ENCODE data around the gene AIDA. TPM values are rescaled to one million over a fixed set of nuclear protein-coding genes. Genes with fewer than 3 reads are reported as not detected.

Gene AIDA
- total and polyA plus RNA-seq, 7 donors = 34.9 to 104 (median 71.5) TPM

- TF ChIP-seq POLR2AphosphoS5 (IDR thresholded peaks at IDR 0.05) (no peak), POLR2A (IDR thresholded peaks at IDR 0.05) (no peak), EP300 (IDR thresholded peaks at IDR 0.05) (no peak), CTCF (IDR thresholded peaks at IDR 0.05) (no peak)
- Histone ChIP-seq H3K36me3 (peaks cover 4 to 69% (median 40%) of the 10 kb centered on the region in 4 donors), H3K9me3 (no peaks in the 10 kb centered on the region), H3K4me1 (peaks cover 0 to 9% (median 3%) of the 10 kb centered on the region in 4 donors), H3K27ac (no peak overlapping the region), H3K27me3 (no peaks in the 10 kb centered on the region), H3K4me3 (no peak overlapping the region)
- intact Hi-C loops (cut with DNase I) = loop anchor here (5.0 kb wide), 2 partner anchors 58 to 388 kb away; no protein-coding TSS in a partner anchor
- DNase-seq = no peak
- 78 to 89% methylated on average over 1 of the region's 1 CpG for WGBS, 2 donors
These were observed 22.4 kb upstream of the AIDA start for GRCh38 chr1:222734740-222735139.

GRCh38 chr1:222732216-222733159, 20.2 kb upstream of the AIDA start:
- Histone ChIP-seq H3K9me3 (no peaks in the 10 kb centered on the region), H3K36me3 (peaks cover 14 to 91% (median 57%) of the 10 kb centered on the region in 4 donors), H3K27ac (no peak overlapping the region), H3K4me3 (no peak overlapping the region), H3K4me1 (no peaks in the 10 kb centered on the region), H3K27me3 (no peaks in the 10 kb centered on the region)
- intact Hi-C loops (cut with DNase I) = no loop called here
- no peak for TF ChIP-seq POLR2AphosphoS5 (IDR thresholded peaks at IDR 0.05)
- TF ChIP-seq POLR2A (IDR thresholded peaks at IDR 0.05) = no peak
- TF ChIP-seq CTCF (IDR thresholded peaks at IDR 0.05) = no peak
- no peak for TF ChIP-seq EP300 (IDR thresholded peaks at IDR 0.05)
- DNase-seq = no peak
- 70 to 90% methylated on average over 3 of the region's 3 CpGs for WGBS, 2 donors

GRCh38 chr1:222730866-222731265, 18.6 kb upstream of the AIDA start:
- intact Hi-C loops (cut with DNase I) = no loop called here
- no peak for DNase-seq
- 73 to 92% methylated on average over 1 of the region's 1 CpG for WGBS, 2 donors
- H3K9me3 ChIP-seq = no peaks in the 10 kb centered on the region
- no peak overlapping the region for H3K4me3 ChIP-seq
- H3K27ac ChIP-seq = no peak overlapping the region
- TF ChIP-seq CTCF (IDR thresholded peaks at IDR 0.05) = no peak
- TF ChIP-seq POLR2A (IDR thresholded peaks at IDR 0.05) = no peak
- no peak for TF ChIP-seq EP300 (IDR thresholded peaks at IDR 0.05)
- no peak for TF ChIP-seq POLR2AphosphoS5 (IDR thresholded peaks at IDR 0.05)
- H3K4me1 ChIP-seq = no peaks in the 10 kb centered on the region
- peaks cover 14 to 100% (median 73%) of the 10 kb centered on the region in 4 donors for H3K36me3 ChIP-seq
- no peaks in the 10 kb centered on the region for H3K27me3 ChIP-seq

- intact Hi-C loops (cut with DNase I) = no loop called here
- TF ChIP-seq POLR2AphosphoS5 (IDR thresholded peaks at IDR 0.05) (no peak), CTCF (IDR thresholded peaks at IDR 0.05) (no peak), POLR2A (IDR thresholded peaks at IDR 0.05) (no peak), EP300 (IDR thresholded peaks at IDR 0.05) (no peak)
- H3K27ac ChIP-seq = no peak overlapping the region
- no peaks in the 10 kb centered on the region for H3K9me3 ChIP-seq
- H3K4me3 ChIP-seq = no peak overlapping the region
- no peaks in the 10 kb centered on the region for H3K4me1 ChIP-seq
- 85 to 88% methylated on average over 1 of the region's 1 CpG for WGBS, 2 donors
- H3K36me3 ChIP-seq = peaks cover 19 to 100% (median 72%) of the 10 kb centered on the region in 4 donors
- no peak for DNase-seq
- no peaks in the 10 kb centered on the region for H3K27me3 ChIP-seq
These were observed 16.5 kb upstream of the AIDA start for GRCh38 chr1:222728746-222729145.
